ENCODE results near the gene SHQ1. TPM values are rescaled to one million over a fixed set of nuclear protein-coding genes. Genes with fewer than 3 reads are reported as not detected.

Gene SHQ1
- total RNA-seq, 2 donors from 2014 or later = 16.5 to 19.5 TPM

DNA sequence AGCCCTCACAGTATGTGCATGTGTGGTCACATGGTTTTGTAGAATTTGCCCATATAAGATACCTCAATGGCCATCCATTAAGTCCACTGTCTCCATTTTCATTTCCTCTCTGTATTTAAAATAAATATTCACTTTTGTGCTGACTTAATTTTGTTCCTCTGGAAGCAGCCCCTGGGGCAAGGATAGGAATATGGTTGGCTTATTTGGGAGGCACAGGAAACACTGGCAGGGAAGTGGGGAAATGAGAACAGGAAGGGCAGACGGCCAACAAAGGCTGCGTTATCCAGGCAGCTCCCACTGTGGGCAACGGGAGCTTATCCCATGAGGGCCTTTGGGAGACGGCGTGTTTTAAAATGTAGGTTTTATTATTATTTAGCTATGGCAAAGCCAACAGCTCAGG, 148.6 kb downstream of the SHQ1 start:
- peaks cover 0 to 7% of the 10 kb centered on the region in 2 donors for H3K4me1 ChIP-seq
- no peak for DNase-seq (ENCODE audit: low spot score)
- TF ChIP-seq, protein P1, sequence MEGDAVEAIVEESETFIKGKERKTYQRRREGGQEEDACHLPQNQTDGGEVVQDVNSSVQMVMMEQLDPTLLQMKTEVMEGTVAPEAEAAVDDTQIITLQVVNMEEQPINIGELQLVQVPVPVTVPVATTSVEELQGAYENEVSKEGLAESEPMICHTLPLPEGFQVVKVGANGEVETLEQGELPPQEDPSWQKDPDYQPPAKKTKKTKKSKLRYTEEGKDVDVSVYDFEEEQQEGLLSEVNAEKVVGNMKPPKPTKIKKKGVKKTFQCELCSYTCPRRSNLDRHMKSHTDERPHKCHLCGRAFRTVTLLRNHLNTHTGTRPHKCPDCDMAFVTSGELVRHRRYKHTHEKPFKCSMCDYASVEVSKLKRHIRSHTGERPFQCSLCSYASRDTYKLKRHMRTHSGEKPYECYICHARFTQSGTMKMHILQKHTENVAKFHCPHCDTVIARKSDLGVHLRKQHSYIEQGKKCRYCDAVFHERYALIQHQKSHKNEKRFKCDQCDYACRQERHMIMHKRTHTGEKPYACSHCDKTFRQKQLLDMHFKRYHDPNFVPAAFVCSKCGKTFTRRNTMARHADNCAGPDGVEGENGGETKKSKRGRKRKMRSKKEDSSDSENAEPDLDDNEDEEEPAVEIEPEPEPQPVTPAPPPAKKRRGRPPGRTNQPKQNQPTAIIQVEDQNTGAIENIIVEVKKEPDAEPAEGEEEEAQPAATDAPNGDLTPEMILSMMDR (IDR thresholded peaks at IDR 0.05) = no peak
- H3K27me3 ChIP-seq = no peaks in the 10 kb centered on the region
- no peak overlapping the region for H3K4me3 ChIP-seq
- no peaks in the 10 kb centered on the region for H3K9me3 ChIP-seq
- H3K36me3 ChIP-seq = no peaks in the 10 kb centered on the region
- H3K27ac ChIP-seq = no peak overlapping the region

Other genes with a start within 250 kb of the SHQ1 start
- gene GXYLT2, start 39.6 kb upstream of the SHQ1 start, total RNA-seq = 10 to 100 TPM; 31.7 to 37.3 TPM
- 10 to 100 TPM; 30.8 to 31.6 TPM for gene PPP4R2, start 148.4 kb upstream of the SHQ1 start, total RNA-seq
- gene EBLN2, start 213.2 kb upstream of the SHQ1 start, total RNA-seq = 1 to 10 TPM in 1 of 2 donors, under 1 TPM in 1; 0.67 to 1.4 TPM

Data from right atrium auricular region (tissue), 2 donors.